ENCODE data around the gene TAGAP. TPM values are rescaled to one million over a fixed set of nuclear protein-coding genes. Genes with fewer than 3 reads are reported as not detected.

Gene TAGAP
- total and polyA plus RNA-seq, 12 donors: 1.00 to 7.3 (median 3.1) TPM

Other genes starting within 250 kb of the TAGAP start
- gene EZR, start 225.6 kb downstream of the TAGAP start, total RNA-seq: 100 to 1,000 TPM; 190 to 476 (median 386) TPM
- gene EZR, start 225.6 kb downstream of the TAGAP start, polyA plus RNA-seq: 100 to 1,000 TPM in 2 of 3 donors, 10 to 100 TPM in 1; 80.3 to 355 (median 132) TPM
- gene RSPH3, start 44.8 kb downstream of the TAGAP start, total RNA-seq: 10 to 100 TPM in 8 of 9 donors, 1 to 10 TPM in 1; 7.9 to 20.5 (median 13.0) TPM
- 10 to 100 TPM in 1 of 3 donors, 1 to 10 TPM in 2; 3.4 to 13.6 (median 5.1) TPM for gene RSPH3, start 44.8 kb downstream of the TAGAP start, polyA plus RNA-seq
- gene FNDC1, start 124.4 kb upstream of the TAGAP start, total RNA-seq: 1 to 10 TPM in 5 of 9 donors, under 1 TPM in 4; 0.46 to 2.6 (median 1.6) TPM
- under 1 TPM; 0.10 to 0.48 (median 0.16) TPM for gene FNDC1, start 124.4 kb upstream of the TAGAP start, polyA plus RNA-seq

Measured in adrenal gland (tissue), 12 donors.